Ascending aorta (tissue), 2 donors: ENCODE data around the gene ECT2. TPM values are rescaled to one million over a fixed set of nuclear protein-coding genes. Genes with fewer than 3 reads are reported as not detected.

Source experiments
- DNase-seq, 2 donors: peaks; one replicate each; pipeline ENCODE4 v3.0.0-alpha.2; 2019; ENCODE audit warnings: low spot score in 2 of 2
- H3K27ac ChIP-seq, 2 donors: fragments of 200-600 bp; sonication (generic); one replicate each; pipeline ENCODE4 v1.5.1; 2016 to 2017; ENCODE audit warnings: mild to moderate bottlenecking in 1 of 2
- H3K27me3 ChIP-seq: fragments of 200-600 bp; sonication (generic); one replicate; pipeline ENCODE4 v1.5.1; 2017
- H3K36me3 ChIP-seq, 2 donors: fragments of 200-600 bp; sonication (generic); one replicate each; pipeline ENCODE4 v1.5.1; 2016
- H3K4me1 ChIP-seq, 2 donors: fragments of 200-600 bp; sonication (generic); one replicate each; pipeline ENCODE4 v1.5.1; 2016 to 2017; ENCODE audit warnings: mild to moderate bottlenecking in 1 of 2
- H3K4me3 ChIP-seq, 2 donors: fragments of 200-600 bp; sonication (generic); one replicate each; pipeline ENCODE4 v1.5.1; 2016 to 2017; ENCODE audit warnings: mild to moderate bottlenecking in 1 of 2
- H3K9me3 ChIP-seq, 2 donors: fragments of 200-600 bp; sonication (generic); one replicate each; pipeline ENCODE4 v1.5.1; 2016
- CTCF ChIP-seq, 3 experiments: fragments of 200-600 bp in 2 of 3; fragments of 450-650 bp in 1 of 3; sonication (generic) in 2 of 3; IDR thresholded peaks; one replicate each; pipeline ENCODE4 v1.5.1; 2016 to 2019; ENCODE audit warnings: antibody characterized with exemption in 3 of 3, mild to moderate bottlenecking in 1 of 3, moderate library complexity in 1 of 3
- intact Hi-C: fragments of 100-400 bp; cut with DNase I; formaldehyde crosslinking; loops from one replicate; pipeline ENCODE4 v1.15.1; 2023
- total RNA-seq: library from RNA; depleted of rRNA; stranded (reverse); fragments of >200 nt; gene quantifications from one replicate; pipeline ENCODE4 v1.1.0, GENCODE V29; 2016

Gene ECT2
- total RNA-seq, 1 donor from 2014 or later = 27.1 TPM

- Histone ChIP-seq H3K9me3 (no peaks in the 10 kb centered on the region), H3K27me3 (no peaks in the 10 kb centered on the region), H3K36me3 (no peaks in the 10 kb centered on the region), H3K4me3 (no peak overlapping the region), H3K4me1 (no peaks in the 10 kb centered on the region), H3K27ac (no peak overlapping the region)
- intact Hi-C loops = no loop called here
- TF ChIP-seq CTCF (IDR thresholded peaks at IDR 0.05) = no peak
- DNase-seq = no peak
Observed at GRCh38 chr3:172777901-172778300, 27.4 kb downstream of the ECT2 start.

GRCh38 chr3:172782235-172782634 lies 31.7 kb downstream of the ECT2 start:
- no peaks in the 10 kb centered on the region for H3K27me3 ChIP-seq
- H3K36me3 ChIP-seq = no peaks in the 10 kb centered on the region
- H3K4me3 ChIP-seq = no peak overlapping the region
- H3K27ac ChIP-seq = no peak overlapping the region
- no peak for TF ChIP-seq CTCF (IDR thresholded peaks at IDR 0.05)
- intact Hi-C loops = no loop called here
- no peaks in the 10 kb centered on the region for H3K9me3 ChIP-seq
- no peak for DNase-seq
- no peaks in the 10 kb centered on the region for H3K4me1 ChIP-seq

GRCh38 chr3:172786036-172786435 lies 35.5 kb downstream of the ECT2 start:
- intact Hi-C loops = no loop called here
- H3K4me1 ChIP-seq = no peaks in the 10 kb centered on the region
- no peaks in the 10 kb centered on the region for H3K36me3 ChIP-seq
- no peaks in the 10 kb centered on the region for H3K9me3 ChIP-seq
- no peak for TF ChIP-seq CTCF (IDR thresholded peaks at IDR 0.05)
- no peaks in the 10 kb centered on the region for H3K27me3 ChIP-seq
- DNase-seq = no peak
- no peak overlapping the region for H3K4me3 ChIP-seq
- H3K27ac ChIP-seq = no peak overlapping the region

GRCh38 chr3:172787019-172787418 lies 36.5 kb downstream of the ECT2 start:
- TF ChIP-seq CTCF (IDR thresholded peaks at IDR 0.05) = no peak

GRCh38 chr3:172787746-172788145 lies 37.2 kb downstream of the ECT2 start:
- Histone ChIP-seq H3K27ac (no peak overlapping the region), H3K4me3 (no peak overlapping the region), H3K4me1 (no peaks in the 10 kb centered on the region), H3K9me3 (no peaks in the 10 kb centered on the region), H3K36me3 (no peaks in the 10 kb centered on the region), H3K27me3 (no peaks in the 10 kb centered on the region)
- no peak for TF ChIP-seq CTCF (IDR thresholded peaks at IDR 0.05)
- intact Hi-C loops = no loop called here
- DNase-seq = no peak

More at GRCh38 chr3:172787019-172787418, 36.5 kb downstream of the ECT2 start:
- Histone ChIP-seq H3K27me3 (no peaks in the 10 kb centered on the region), H3K4me1 (no peaks in the 10 kb centered on the region), H3K4me3 (no peak overlapping the region), H3K27ac (no peak overlapping the region), H3K36me3 (no peaks in the 10 kb centered on the region), H3K9me3 (no peaks in the 10 kb centered on the region)
- DNase-seq = no peak
- intact Hi-C loops = no loop called here

GRCh38 chr3:172799246-172799645 lies 48.7 kb downstream of the ECT2 start:
- Histone ChIP-seq H3K27me3 (no peaks in the 10 kb centered on the region), H3K9me3 (no peaks in the 10 kb centered on the region), H3K27ac (no peak overlapping the region), H3K4me1 (no peaks in the 10 kb centered on the region), H3K4me3 (no peak overlapping the region), H3K36me3 (no peaks in the 10 kb centered on the region)
- DNase-seq = no peak
- no peak for TF ChIP-seq CTCF (IDR thresholded peaks at IDR 0.05)
- intact Hi-C loops = no loop called here
